BJ (cell line): ENCODE data around the gene P2RX2. TPM values are rescaled to one million over a fixed set of nuclear protein-coding genes. Genes with fewer than 3 reads are reported as not detected.

ENCODE experiments used
- CTCF ChIA-PET: fragments of 350-600 bp; formaldehyde crosslinking; extraction: SDS; loops from one replicate; lab custom pipeline; 2021; ENCODE audit warnings: antibody characterized with exemption, inconsistent platforms; lab: Yijun Ruan, JAX
- POLR2A ChIA-PET: fragments of 300-600 bp; sonication (Branson Sonifier 250); formaldehyde crosslinking; extraction: SDS; loops from one replicate; lab custom pipeline; 2021; ENCODE audit warnings: antibody characterized with exemption; lab: Charles Lee
- DNase-seq: peaks from one replicate; pipeline ENCODE4 v3.0.0-alpha.2; 2011; ENCODE audit warnings: low read depth
- H3K27me3 ChIP-seq: 2 replicates; pipeline ENCODE4 v1.6.0; 2011; ENCODE audit warnings: low read length; ENCODE audit not compliant: control insufficient read depth, insufficient read depth
- H3K36me3 ChIP-seq: 2 replicates; pipeline ENCODE4 v1.5.1; 2011; ENCODE audit warnings: low read length; ENCODE audit not compliant: control insufficient read depth, insufficient read depth
- H3K4me3 ChIP-seq: 2 replicates; pipeline ENCODE4 v1.5.1; 2011; ENCODE audit warnings: low read depth, mild to moderate bottlenecking, control low read depth, low read length
- polyA plus RNA-seq: library from polyadenylated mRNA; depleted of rRNA; stranded (reverse); fragments of >200 nt; gene quantifications from 2 replicates; pipeline ENCODE4 v1.2.3, GENCODE V29; 2011
- TF ChIP-seq, protein P1 (sequence below): IDR thresholded peaks from 2 replicates; pipeline ENCODE4 v1.5.1; 2011; ENCODE audit warnings: low read depth, mild to moderate bottlenecking, control low read depth, inconsistent platforms, low read length, moderate library complexity; ENCODE audit not compliant: insufficient read depth

The P2RX2 gene
- polyA plus RNA-seq, 1 experiment, result not detected

GRCh38 chr12:132639956-132640520, 21.5 kb downstream of the P2RX2 start:
- no peak overlapping the region for H3K4me3 ChIP-seq
- TF ChIP-seq, protein P1, sequence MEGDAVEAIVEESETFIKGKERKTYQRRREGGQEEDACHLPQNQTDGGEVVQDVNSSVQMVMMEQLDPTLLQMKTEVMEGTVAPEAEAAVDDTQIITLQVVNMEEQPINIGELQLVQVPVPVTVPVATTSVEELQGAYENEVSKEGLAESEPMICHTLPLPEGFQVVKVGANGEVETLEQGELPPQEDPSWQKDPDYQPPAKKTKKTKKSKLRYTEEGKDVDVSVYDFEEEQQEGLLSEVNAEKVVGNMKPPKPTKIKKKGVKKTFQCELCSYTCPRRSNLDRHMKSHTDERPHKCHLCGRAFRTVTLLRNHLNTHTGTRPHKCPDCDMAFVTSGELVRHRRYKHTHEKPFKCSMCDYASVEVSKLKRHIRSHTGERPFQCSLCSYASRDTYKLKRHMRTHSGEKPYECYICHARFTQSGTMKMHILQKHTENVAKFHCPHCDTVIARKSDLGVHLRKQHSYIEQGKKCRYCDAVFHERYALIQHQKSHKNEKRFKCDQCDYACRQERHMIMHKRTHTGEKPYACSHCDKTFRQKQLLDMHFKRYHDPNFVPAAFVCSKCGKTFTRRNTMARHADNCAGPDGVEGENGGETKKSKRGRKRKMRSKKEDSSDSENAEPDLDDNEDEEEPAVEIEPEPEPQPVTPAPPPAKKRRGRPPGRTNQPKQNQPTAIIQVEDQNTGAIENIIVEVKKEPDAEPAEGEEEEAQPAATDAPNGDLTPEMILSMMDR, result no peak
- H3K36me3 ChIP-seq, result peaks cover 22% of the 10 kb centered on the region
- no peak for DNase-seq
- no peaks in the 10 kb centered on the region for H3K27me3 ChIP-seq
- POLR2A ChIA-PET, result no interaction called here
- CTCF ChIA-PET, result interaction anchor here (1.3 to 2.6 kb wide), 2 partner anchors 39 to 225 kb away, joined by 4 to 26 read pairs; no protein-coding TSS in a partner anchor

DNA sequence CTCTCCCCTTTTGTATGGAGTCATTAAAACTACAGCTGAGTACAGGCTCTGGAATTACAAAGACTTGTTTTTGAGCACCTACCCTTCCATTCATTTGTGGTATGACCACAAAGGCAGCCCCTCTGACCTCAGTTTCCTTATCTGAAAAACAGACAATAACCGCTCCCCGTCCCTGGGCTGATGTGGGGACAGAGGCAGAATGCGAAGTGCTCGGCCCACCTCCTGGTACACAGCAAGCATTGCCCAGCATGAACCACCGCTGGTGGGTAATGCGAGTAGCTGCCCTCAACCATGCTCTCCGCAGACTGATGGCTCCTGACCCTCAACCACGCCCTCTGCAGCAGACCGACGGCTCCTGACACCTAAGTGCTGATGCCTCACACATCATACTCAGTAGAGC, 22.4 kb downstream of the P2RX2 start:
- DNase-seq, result no peak
- TF ChIP-seq, protein P1, result no peak
- no peak overlapping the region for H3K4me3 ChIP-seq
- ChIA-PET POLR2A (no interaction called here), CTCF (interaction anchor here (0.7 kb wide), 1 partner anchor 26 kb away, joined by 3 read pairs; no protein-coding TSS in a partner anchor)
- H3K27me3 ChIP-seq, result no peaks in the 10 kb centered on the region
- H3K36me3 ChIP-seq, result peaks cover 20% of the 10 kb centered on the region

GRCh38 chr12:132641811-132642650, 23.5 kb downstream of the P2RX2 start:
- no peak for DNase-seq
- CTCF ChIA-PET, result interaction anchor here (0.7 kb wide), 1 partner anchor 27 kb away, joined by 3 read pairs; no protein-coding TSS in a partner anchor
- TF ChIP-seq, protein P1, result no peak
- POLR2A ChIA-PET, result no interaction called here
- Histone ChIP-seq H3K27me3 (no peaks in the 10 kb centered on the region), H3K4me3 (no peak overlapping the region), H3K36me3 (peaks cover 20% of the 10 kb centered on the region)

DNA sequence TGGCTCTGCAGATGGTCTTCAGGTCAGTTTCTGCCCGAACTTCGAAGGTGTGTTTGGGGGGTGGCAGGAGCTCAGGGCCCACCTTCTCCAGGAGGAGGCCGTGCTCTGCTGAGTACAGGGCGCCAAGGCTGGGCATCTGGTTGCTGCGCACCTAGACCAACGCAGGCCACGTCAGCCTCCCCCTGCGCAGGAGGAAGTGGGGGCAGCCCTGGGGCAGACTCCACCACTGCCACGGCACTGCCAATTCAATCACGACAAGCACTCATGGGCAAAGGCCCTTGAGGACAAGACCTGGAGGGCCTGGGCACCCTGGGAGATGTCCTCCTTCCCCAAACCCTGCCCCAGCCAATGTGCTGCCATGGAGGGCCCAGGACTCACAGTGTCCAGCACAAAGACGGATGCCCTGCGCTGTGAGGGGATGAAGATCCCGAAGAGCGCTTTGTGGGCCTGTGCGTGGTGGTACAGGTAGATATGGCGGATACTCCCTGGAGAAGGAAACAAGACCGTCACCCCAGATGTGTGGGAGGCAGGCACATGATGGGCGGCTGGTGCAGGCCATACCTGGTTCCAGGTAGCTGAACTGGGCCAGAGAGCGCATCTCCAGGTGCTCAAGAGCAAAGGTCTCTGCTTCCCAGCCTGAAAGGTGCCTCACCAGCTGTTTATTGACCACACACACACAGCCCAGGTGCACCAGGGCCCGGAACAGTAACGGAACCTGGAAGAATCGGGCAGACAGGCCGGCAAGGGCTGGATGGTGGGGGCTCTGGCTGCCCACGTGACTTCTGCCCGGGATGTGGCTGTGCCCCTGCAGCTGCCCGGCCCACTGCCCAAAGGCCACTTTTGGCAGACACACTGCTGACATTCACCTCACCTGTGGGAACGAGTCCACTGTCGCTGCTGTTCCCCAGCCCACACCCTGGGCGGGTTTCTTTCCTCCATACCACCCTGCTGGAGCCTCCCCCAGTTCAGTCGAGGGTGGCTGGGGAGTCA, 24.6 kb downstream of the P2RX2 start:
- CTCF ChIA-PET, result no interaction called here
- TF ChIP-seq, protein P1, result no peak
- Histone ChIP-seq H3K4me3 (no peak overlapping the region), H3K36me3 (peaks cover 17% of the 10 kb centered on the region), H3K27me3 (no peaks in the 10 kb centered on the region)
- POLR2A ChIA-PET, result no interaction called here
- DNase-seq, result no peak
